GM18511 (cell line): ENCODE data around the gene PDE4D.
"Not testable (repeated sequence)": the region's sequence is repeated elsewhere in the genome, so short reads cannot be mapped to it uniquely, and the experiment has no call there.

Experiments
- ATAC-seq: cut with Tn5 transposase; IDR thresholded peaks from one replicate; pipeline ENCODE4 v1.9.1; 2021; ENCODE audit warnings: mild to moderate bottlenecking, moderate library complexity; ENCODE audit not compliant: unreplicated experiment

PDE4D gene

DNA sequence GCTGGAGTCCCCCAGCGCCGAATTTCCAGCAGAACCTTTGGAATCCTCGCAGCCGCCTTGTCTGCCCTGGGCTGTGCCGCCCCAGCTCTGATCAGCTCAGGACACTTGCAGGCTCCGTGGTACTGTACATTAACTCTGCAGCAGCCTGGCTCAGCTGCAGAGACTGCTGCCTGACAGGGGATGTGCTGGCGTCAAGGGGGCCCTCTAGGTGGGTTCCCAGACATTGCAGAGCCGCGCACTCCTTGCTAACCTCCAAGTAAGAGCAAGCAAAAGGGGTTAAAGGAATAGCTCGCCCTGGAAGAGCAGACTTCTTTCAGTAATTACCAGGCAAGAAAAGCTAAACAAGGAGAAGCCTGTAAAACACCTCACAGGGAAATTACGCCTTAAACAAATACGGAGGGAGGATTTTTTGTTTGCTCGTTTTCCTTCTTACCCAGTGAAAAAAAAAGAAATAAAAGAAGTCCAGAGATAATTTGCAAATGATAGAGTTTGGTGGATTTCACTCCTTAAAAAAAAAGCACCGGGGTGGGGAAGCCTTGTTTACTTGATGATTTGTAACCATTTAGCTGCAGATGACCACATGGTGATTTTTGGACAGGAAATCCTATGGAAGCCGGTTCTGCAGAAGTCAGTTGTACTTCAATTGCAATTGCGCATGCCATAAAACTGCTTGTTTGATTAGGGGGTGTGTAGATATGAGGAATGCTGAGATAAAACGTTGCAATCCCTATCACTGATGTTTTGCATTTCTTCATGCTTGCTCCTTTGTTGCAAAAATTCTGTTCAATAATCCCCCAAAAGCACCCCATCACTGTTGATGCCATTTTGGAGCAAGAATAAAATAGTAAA lies 305.8 kb downstream of the PDE4D start:
- no peak for ATAC-seq

DNA sequence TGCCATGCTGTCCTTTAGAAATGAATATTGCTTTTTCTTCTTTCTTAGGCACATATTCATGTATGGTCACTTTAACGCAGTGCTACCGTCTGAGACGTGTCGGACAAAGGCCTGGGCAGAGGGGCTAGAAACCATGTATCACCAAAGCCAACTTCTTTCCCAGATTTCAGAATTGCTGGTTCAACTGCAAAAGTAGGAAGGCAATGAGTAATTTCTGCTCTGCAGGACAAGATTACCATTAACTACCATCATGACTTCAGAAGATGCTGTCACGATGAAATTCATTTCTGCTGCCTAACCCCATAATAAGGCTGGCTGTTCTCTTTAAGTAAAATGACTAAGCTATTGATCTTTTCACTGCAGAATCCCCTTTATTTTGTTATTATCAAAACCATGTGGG lies 306.7 kb downstream of the PDE4D start:
- ATAC-seq, result no peak

DNA sequence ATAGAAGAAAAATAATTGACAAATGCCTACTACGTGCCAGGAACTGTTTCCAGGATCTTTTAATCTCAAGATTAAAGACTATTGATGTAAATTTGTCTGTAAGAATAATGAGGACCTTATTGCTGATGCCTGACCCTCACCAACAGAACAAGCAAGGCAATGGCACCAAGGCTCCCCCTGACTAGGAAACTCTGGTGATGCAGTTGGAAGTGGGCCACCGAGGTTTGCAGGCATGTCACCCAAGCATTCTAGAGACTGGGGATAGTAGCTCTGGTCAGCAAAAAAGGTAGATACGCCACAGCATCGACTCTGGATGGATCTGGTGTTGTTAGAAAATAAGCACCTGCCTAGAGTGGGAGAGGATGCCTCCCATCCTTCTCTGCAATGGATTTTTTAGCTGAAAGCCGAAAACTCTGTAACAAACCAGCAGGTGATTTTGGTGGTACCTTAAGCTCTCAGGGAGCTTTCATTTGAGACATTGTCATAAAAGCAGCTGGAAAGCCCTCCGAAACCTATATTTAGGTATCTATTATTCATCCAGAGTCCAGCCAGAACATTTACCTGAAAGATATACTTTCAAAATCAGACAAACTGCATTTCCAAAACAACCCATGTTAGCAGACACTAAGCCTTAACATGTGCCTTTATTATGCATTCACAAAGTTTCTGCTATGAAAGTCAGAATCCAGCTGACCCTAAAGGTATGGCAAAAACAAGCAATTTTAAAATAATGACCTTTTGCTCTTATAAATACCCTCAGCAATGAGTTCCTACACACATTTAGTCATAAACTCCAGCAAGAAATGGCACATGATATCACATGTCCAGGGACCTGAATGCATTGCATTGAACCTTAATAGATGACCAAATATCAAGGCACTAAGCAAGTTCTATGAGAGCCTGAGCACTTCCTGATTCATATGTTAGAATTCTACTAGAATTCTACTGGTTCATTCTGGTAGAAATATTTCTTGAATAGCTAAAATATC lies 308.4 kb downstream of the PDE4D start:
- no peak for ATAC-seq

DNA sequence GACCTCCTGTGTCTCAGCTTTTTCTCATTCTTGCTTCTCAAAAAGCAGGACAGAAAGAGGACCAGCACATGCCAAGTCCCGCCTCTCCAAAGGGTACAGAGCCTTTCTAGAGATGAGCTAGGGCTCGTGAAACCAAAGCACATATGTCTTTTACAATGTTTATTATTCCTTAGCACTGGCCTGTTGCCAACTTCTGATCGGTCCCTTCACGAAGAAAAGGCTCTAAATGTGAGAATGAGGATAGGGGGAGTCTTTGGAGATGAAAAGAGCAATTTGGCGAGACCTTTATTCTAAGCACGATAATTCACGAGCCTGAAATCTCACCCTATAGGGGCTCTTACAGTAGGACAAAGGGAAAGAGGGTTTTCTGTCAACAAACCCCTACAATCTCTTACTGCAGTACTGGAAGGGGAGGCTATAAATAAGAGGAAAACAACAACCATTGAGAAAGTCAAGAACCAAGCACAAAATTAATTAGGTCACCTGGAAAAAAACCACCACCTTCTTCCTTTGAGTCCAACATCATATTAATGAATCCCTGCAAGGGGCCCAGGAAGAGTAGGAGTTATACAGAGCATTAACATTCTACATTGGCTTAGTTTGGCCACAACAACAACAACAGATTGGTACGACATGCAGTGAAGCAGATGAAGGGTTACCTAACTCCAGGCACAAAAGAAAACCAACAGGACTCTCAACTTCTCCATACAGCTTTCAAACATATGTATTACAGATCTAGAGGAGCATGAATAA lies 309.5 kb downstream of the PDE4D start:
- no peak for ATAC-seq

DNA sequence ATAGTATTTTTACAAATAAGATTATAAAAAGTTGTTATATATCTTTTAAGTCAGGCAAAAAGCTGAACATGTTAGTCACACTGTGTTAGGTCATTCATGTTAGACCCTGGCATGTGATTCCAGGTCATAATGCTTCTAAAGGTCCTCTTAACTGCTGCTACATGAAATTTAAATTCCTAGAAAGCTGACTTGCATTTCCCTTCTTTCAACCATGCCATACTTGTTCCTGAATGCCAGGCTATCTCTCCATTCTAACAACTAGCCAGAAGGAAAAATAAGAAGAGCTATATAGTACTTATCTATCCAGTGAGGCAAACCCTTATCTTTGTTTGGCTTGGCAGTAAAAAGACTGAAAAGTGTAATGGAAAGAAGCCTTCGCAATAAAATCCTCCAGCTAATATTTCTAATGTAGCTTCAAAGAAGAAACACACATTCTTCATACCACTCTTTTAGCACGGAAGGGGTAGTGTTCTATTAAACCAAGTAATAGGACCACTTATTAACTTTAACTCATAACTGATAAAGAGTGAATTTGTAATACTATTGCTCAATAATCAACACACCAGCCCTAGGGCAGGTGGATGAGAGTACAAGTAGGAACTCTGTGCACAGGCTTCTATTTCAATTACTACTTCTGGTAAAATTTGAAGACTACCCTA lies 310.2 kb downstream of the PDE4D start:
- ATAC-seq, result no peak

DNA sequence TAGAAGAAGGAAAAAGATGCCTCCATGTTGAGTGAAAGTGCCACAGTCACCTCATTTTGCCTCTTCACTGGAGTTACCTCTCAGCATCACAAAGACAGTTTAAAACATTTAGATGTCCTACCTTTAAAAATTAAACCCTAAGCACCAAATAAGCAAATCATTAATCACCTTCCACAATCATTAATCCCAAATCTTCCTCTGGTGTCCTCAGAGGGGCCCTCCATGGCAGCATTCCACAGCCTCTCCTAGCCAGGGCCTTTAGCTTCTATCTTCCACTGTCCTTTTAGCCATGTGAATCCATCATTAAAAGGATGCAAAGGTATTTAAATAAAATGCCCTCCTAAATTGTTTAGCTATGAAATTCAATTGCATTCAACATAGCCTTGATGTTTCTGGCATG lies 310.8 kb downstream of the PDE4D start:
- no peak for ATAC-seq

DNA sequence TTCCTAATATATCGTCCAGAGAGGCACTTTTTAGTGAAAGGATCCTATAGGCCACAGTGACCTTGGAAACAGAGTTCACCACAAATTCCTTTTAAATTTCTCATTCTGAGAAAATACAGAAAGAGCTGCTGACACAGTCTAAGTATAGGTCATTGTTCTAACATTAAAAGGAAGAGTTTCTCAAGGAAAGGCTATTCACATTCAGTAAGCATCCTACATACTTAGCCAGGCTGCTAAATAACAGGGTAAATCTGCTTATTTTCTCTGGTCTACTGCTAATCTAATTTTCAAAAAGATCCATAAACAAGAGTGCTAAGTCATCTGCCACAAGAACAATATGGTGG lies 313.7 kb downstream of the PDE4D start:
- no peak for ATAC-seq

DNA sequence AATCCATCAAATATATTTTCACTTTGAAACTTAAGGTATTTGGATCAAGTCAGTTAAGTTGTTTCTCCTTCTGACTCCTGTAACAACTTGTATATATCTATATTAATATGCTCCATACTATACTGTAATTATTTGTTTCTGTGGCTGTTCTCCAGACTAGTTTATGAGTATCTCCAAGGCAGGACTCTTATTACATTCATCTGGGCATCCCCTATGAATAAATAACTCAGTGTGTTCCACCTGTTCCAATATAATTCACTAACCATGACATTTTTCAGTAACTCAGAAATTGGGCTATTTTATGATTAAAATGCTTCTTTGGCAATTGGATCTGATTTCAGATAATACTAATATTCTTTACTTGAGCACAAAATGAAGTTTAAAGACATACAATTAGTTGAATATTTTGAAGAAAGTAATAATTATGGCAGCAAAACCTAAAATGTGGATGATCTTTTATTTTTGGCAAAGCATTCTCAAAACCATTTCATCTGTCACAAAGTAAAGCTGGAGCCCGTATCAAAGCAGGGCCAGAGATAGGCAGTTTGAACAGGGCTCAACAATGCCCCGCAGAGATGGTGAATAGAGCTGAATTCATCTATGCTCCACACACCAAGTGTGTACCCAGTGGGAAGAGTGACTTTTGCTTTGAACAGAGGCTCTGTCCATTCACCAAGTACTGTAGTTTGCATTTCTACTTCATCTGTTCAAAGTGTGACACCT lies 314.3 kb downstream of the PDE4D start:
- ATAC-seq, result no peak

DNA sequence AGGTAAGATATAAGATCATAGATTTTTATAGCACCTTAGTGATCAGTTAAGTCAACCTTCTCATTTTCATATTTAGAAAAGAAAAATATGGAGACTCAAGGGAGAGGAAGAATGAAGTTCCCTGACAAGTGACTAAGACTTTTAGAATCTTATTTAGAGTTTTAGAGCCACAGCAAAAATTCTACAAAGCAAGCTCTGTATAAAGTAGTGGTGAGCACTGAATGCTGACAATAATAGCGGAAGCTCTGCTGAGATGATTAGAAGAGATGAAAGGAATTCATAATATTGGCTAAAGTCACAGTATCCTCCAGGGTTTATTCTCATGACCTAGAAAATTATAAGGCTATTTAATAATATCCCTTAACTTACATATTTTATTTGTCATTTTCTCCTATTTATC lies 316.0 kb downstream of the PDE4D start:
- ATAC-seq, result no peak

DNA sequence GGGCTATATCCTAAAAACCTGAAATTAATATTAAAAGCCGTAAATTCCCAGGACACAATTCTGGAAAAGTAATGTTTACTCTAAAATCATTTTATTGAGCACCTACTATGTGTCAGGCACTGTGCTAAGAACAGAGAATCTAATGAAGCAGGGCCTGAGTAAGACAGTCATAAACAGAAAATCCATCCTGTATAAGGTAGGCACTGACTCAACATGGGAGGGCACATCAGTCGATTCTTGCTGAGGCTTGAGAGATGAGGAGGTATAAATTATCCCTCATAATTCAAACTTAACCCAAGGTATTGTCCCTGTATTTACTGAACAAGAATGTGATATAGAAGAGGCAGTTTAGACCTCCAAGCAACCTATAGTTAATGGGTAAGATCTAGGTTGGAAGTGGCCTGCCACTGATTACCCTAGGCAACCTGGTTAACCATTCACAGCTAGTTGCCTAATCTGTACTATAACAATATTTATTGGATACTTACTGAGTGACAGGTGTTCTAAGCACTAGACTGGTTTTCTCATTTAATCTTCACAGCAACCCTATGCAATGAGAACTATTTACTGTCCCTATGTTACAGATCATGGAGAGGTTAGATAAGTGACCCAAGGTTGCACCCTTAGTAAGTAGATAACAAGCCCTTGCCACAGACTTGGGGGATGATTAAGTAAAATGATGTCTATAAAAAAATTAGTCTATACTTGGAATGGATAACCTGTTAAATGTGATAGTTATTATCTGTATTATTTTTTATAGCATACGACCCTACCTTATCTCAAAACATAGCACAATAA lies 317.7 kb downstream of the PDE4D start:
- ATAC-seq, result peak; percentile 64

DNA sequence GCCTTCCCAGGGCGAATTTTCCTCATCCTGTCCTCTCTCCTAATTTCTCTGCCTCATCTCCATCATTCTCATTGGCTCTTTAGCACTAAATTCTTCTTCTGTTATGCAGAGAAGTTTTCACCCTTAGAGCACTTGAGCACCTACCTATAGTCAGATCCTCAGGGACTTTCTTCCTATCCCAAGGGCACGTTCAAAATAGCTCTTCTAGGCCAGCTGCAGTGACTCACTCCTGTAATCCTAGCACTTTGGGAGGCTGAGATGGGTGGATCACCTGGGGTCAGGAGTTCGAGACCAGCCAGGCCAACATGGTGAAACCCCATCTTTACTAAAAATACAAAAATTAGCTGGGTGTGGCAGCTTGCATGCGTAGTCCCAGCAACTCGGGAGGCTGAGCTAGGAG lies 320.0 kb downstream of the PDE4D start:
- ATAC-seq, result not testable (repeated sequence)

DNA sequence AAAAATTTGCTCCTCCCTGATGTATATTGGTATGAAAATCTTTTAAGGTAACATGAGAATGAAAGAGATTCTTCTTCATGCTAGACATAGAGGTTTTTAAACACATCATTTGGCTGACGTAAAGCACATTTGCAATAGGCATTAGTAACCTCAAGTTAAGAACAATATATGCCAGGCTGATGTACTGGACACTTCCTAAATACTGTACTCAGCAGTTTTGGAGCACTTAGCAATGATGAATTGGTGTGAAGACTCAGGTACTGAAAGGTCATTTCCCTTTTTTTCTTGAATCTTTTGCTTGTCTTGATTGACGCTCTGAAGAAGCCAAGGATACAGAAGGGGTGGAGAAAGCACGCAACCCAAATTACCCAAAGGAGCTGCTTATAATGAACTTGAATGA lies 322.5 kb downstream of the PDE4D start:
- ATAC-seq, result no peak

DNA sequence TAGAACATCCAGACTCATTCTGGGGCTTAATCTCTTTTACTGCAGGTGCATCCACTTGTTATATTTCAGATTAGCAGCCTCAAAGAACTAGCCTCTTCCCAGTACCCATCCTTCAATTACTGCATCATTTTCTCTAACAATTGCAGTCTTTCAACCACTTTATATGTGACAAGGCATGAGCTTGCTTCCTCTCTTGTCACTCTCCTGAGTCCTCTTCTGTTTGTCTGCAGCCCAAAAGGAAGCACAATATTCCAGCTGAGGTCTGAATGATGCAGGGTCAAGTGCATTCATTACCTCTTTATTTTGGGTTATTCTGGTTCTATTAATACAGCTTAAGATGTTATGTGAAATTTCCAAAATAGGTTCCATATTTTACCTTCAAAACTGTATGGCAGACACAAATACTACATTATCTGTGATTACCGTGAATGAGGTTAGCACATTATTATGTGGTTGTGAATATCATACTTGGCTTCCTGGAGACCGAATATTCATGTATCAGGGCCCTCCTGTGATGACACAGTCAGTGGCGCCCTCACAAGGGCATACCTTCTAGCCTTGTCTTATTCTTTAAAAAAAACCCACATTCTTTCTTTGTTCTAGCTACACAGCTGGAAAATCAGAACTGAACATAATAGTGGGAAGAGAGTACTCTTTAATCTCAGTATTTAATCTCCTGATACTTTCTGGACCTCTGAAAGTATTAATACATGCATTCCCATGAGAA lies 323.8 kb downstream of the PDE4D start:
- no peak for ATAC-seq

DNA sequence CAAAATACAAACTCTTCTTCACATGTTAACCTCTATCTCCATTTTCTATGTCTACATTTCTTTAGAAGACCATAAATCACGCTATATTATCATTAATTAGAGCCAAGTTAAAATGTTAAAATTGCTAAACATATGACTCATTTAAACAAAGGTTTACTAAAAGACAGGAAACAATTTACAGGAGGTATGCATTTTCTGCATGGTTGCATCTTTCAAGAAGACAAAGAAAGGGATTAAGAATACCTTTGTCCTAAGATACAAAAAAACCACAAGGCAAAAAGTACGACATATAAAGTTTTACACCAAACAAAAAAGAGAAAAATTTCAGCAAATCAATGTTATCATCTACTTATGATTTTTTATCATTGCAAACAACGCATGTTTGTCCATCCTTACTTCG lies 324.4 kb downstream of the PDE4D start:
- no peak for ATAC-seq

DNA sequence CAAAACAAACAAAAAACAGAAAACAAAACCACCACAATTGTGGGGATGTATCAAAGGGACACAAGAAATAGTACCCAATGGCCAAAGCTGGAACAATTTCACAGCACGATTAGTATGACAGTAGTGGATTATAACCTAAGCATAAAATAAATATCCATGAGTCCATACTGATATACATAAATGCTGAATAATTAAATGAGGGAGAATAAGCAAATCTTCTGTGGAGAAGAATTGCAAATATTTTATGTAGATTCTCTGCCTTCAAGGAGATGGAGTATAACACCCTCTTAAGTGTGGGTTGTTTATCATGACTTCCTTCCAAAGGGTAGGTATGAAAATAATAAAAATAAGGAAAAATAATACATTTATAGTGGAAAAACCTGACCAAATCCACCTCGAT lies 325.4 kb downstream of the PDE4D start:
- ATAC-seq, result no peak

DNA sequence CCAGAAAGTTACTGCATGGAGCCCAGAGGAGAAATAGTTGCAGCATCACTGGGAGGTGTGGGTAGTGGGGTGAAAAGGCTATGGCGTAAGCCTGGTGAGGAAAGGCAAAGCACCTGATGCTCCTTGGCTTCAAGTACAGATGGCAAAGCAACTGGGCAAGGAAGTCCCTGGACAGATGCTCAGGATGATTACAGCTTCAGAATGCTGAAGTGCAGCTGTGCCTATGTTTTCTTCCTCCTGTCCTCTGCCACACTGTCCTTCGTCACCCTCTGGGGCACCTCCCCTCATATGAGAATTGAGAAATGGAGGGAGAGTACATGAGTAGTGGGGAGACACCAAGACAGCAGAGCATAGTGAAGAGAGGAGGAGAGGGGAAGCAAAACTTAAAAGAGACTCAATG lies 328.0 kb downstream of the PDE4D start:
- no peak for ATAC-seq

DNA sequence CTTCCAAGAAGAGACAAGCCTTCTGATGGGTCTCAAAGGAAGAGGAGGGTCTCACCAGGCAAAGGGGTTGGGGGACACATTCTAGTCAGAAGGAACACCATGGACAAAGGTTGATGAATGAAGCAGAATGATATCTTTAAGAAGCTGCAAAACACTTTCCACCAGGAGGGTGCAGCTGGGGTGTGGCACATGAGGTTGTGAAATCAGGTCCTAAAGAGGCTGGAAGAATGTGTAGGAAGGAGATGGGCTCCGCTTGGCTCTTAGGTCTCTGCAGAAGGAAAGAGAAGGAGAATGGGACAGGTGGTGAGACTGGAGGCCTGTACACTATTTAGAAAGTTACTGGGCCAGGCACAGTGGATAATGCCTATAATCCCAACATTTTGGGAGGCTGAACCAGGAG lies 328.6 kb downstream of the PDE4D start:
- ATAC-seq, result no peak

DNA sequence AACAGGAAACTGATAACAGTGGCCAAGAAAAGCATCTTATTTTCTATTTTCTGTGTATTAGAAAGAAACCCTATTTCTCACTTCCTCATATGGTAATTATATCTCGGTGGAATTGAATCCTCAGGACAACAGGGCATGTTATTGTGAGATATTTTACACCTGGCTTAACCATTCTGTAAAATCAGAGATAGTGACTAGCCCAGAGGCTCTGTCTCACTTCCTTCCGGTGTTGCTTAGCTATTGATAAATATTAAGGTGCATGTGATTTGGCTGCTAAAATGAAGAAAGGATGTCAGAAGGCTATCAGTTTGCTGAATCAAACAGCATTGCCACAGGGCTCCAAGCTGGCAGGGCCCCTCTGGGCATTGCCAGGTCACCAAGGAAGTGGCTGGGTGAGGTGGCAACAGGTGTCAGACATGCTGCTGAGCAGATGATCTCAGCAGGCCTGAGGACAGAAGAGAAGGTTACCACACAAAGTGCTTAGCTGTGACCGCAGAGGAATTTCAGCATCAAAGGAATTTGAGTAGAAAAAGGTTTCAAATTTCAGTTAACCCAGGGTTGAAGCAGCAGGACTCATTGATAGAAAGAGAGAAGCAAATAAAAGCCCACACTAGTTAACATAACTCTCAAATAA lies 330.7 kb downstream of the PDE4D start:
- ATAC-seq, result peak; percentile 92
